GM12878 (cell line): ENCODE results near the gene TMX4.

Experiments used
- EZH2 ChIP-seq: IDR thresholded peaks from 2 replicates; pipeline ENCODE4 v1.6.1; 2012; ENCODE audit warnings: low read depth, mild to moderate bottlenecking, control low read depth, inconsistent platforms, low read length, borderline replicate concordance; ENCODE audit not compliant: control insufficient read depth
- HDGF ChIP-seq: fragments of 450-650 bp; IDR thresholded peaks from 2 replicates; pipeline ENCODE4 v1.6.1; 2016; ENCODE audit warnings: antibody characterized with exemption
- JUND ChIP-seq: IDR thresholded peaks from 2 replicates; pipeline ENCODE4 v1.6.1; 2012; ENCODE audit warnings: low read depth, mild to moderate bottlenecking, low read length, improper control_type of control experiment, moderate library complexity
- MYB ChIP-seq: fragments of 150-350 bp; IDR thresholded peaks from 2 replicates; pipeline ENCODE4 v1.6.1; 2014; ENCODE audit warnings: mild to moderate bottlenecking, low read depth, low read length, borderline replicate concordance
- NFIC ChIP-seq: IDR thresholded peaks from 2 replicates; pipeline ENCODE4 v1.6.1; 2012; ENCODE audit warnings: low read depth, mild to moderate bottlenecking, inconsistent platforms, low read length, moderate library complexity
- POLR2A ChIP-seq: IDR thresholded peaks from 2 replicates; pipeline ENCODE4 v1.6.1; 2011; ENCODE audit warnings: low read depth, mild to moderate bottlenecking, low read length
- RFX5 ChIP-seq: IDR thresholded peaks from 2 replicates; pipeline ENCODE4 v1.6.1; 2011; ENCODE audit warnings: low read depth, low read length, improper control_type of control experiment
- SUPT20H ChIP-seq: IDR thresholded peaks from 2 replicates; pipeline ENCODE4 v1.6.1; 2011; ENCODE audit warnings: low read depth, mild to moderate bottlenecking, low read length, moderate library complexity, borderline replicate concordance; ENCODE audit not compliant: control insufficient read depth
- ZBTB4 ChIP-seq: fragments of 450-650 bp; formaldehyde crosslinking; IDR thresholded peaks from 2 replicates; pipeline ENCODE4 v1.4.0; 2022; ENCODE audit warnings: mild to moderate bottlenecking, moderate library complexity

GRCh38 chr20:8012724-8013123 is 6.8 kb downstream of the TMX4 start:
- no peak for TF ChIP-seq RFX5
- TF ChIP-seq SUPT20H, result no peak
- TF ChIP-seq ZBTB4 (CRISPR knock-in tag), result no peak
- TF ChIP-seq JUND, result no peak
- no peak for TF ChIP-seq HDGF
- no peak for TF ChIP-seq NFIC
- TF ChIP-seq POLR2A, result no peak
- TF ChIP-seq MYB, result no peak
- TF ChIP-seq EZH2, result no peak
